Measurements from ENCODE around the gene NETO2.
"Not testable (repeated sequence)": the region's sequence is repeated elsewhere in the genome, so short reads cannot be mapped to it uniquely, and the experiment has no call there.

Gene NETO2

GRCh38 chr16:47064775-47065174 lies 79.0 kb downstream of the NETO2 start:
- DNase-seq (ENCODE audit: low spot score): no peak

- DNase-seq (ENCODE audit: low spot score): no peak
Measured at GRCh38 chr16:47063011-47063724, 80.6 kb downstream of the NETO2 start.

- DNase-seq (ENCODE audit: low spot score): no peak
Measured at GRCh38 chr16:47061204-47061603, 82.5 kb downstream of the NETO2 start.

- no peak for DNase-seq (ENCODE audit: low spot score)
Measured at GRCh38 chr16:47060596-47060995, 83.1 kb downstream of the NETO2 start.

- DNase-seq (ENCODE audit: low spot score): no peak
Measured at GRCh38 chr16:47059991-47060390, 83.8 kb downstream of the NETO2 start.

- DNase-seq (ENCODE audit: low spot score): not testable (repeated sequence)
Measured at GRCh38 chr16:47059130-47059529, 84.6 kb downstream of the NETO2 start.

GRCh38 chr16:47058295-47059086 lies 85.3 kb downstream of the NETO2 start:
- DNase-seq (ENCODE audit: low spot score): no peak

GRCh38 chr16:47057630-47057993 lies 86.1 kb downstream of the NETO2 start:
- no peak for DNase-seq (ENCODE audit: low spot score)

GRCh38 chr16:47056688-47057629 lies 86.8 kb downstream of the NETO2 start:
- DNase-seq (ENCODE audit: low spot score): no peak

- not testable (repeated sequence) for DNase-seq (ENCODE audit: low spot score)
Measured at GRCh38 chr16:47056061-47056460, 87.7 kb downstream of the NETO2 start.

GRCh38 chr16:47055136-47055885 lies 88.4 kb downstream of the NETO2 start:
- no peak for DNase-seq (ENCODE audit: low spot score)

GRCh38 chr16:47054306-47054705 lies 89.4 kb downstream of the NETO2 start:
- DNase-seq (ENCODE audit: low spot score): no peak

GRCh38 chr16:47053895-47054294 lies 89.8 kb downstream of the NETO2 start:
- no peak for DNase-seq (ENCODE audit: low spot score)

- DNase-seq (ENCODE audit: low spot score): no peak
Measured at GRCh38 chr16:47052666-47053640, 90.8 kb downstream of the NETO2 start.

GRCh38 chr16:47051031-47051430 lies 92.7 kb downstream of the NETO2 start:
- no peak for DNase-seq (ENCODE audit: low spot score)

- no peak for DNase-seq (ENCODE audit: low spot score)
Measured at GRCh38 chr16:47049901-47050583, 93.7 kb downstream of the NETO2 start.

- DNase-seq (ENCODE audit: low spot score): no peak
Measured at GRCh38 chr16:47047524-47048203, 96.1 kb downstream of the NETO2 start.

- no peak for DNase-seq (ENCODE audit: low spot score)
Measured at GRCh38 chr16:47046726-47047523, 96.8 kb downstream of the NETO2 start.

Data from AG08395 (cell line).